ENCODE measurements around the gene SLC16A11. TPM values are rescaled to one million over a fixed set of nuclear protein-coding genes. Genes with fewer than 3 reads are reported as not detected.
"Not testable (repeated sequence)": the region's sequence is repeated elsewhere in the genome, so short reads cannot be mapped to it uniquely, and the experiment has no call there.

Gene SLC16A11
- total and polyA plus RNA-seq, 2 donors from 2014 or later, result 2.1 to 7.8 TPM

GRCh38 chr17:7060165-7060891 lies 16.4 kb upstream of the SLC16A11 start:
- no peaks in the 10 kb centered on the region for H3K27me3 ChIP-seq (ENCODE audit: control insufficient read depth, insufficient read depth, low read length)
- intact Hi-C loops (cut with DNase I), result no loop called here
- H3K9me3 ChIP-seq (ENCODE audit: control insufficient read depth in 2 of 3, insufficient read depth in 1 of 3, low read length in 3 of 3), result no peaks in the 10 kb centered on the region
- H3K27ac ChIP-seq (ENCODE audit: low read depth in 2 of 2, low read length in 2 of 2), result no peak overlapping the region
- FAIRE-seq (no peak), DNase-seq (no peak)
- H3K4me3 ChIP-seq (ENCODE audit: low read length in 3 of 3), result no peak overlapping the region
- no peak for TF ChIP-seq CTCF (IDR thresholded peaks at IDR 0.05; ENCODE audit: borderline replicate concordance, extremely low read depth, insufficient read depth)
- H3K4me1 ChIP-seq (ENCODE audit: control insufficient read depth in 2 of 3, insufficient read depth in 2 of 3, low read depth in 1 of 3, low read length in 3 of 3), result no peaks in the 10 kb centered on the region
- H3K9ac ChIP-seq (ENCODE audit: low read length in 3 of 3), result no peak overlapping the region
- no peaks in the 10 kb centered on the region for H3K36me3 ChIP-seq (ENCODE audit: control insufficient read depth in 2 of 3, insufficient read depth in 3 of 3, low read length in 3 of 3)

- no peak overlapping the region for H3K4me3 ChIP-seq (ENCODE audit: low read length in 3 of 3)
- H3K36me3 ChIP-seq (ENCODE audit: control insufficient read depth in 2 of 3, insufficient read depth in 3 of 3, low read length in 3 of 3), result no peaks in the 10 kb centered on the region
- no peaks in the 10 kb centered on the region for H3K9me3 ChIP-seq (ENCODE audit: control insufficient read depth in 2 of 3, insufficient read depth in 1 of 3, low read length in 3 of 3)
- no peak overlapping the region for H3K27ac ChIP-seq (ENCODE audit: low read depth in 2 of 2, low read length in 2 of 2)
- H3K9ac ChIP-seq (ENCODE audit: low read length in 3 of 3), result no peak overlapping the region
- H3K27me3 ChIP-seq (ENCODE audit: control insufficient read depth, insufficient read depth, low read length), result no peaks in the 10 kb centered on the region
- H3K4me1 ChIP-seq (ENCODE audit: control insufficient read depth in 2 of 3, insufficient read depth in 2 of 3, low read depth in 1 of 3, low read length in 3 of 3), result no peaks in the 10 kb centered on the region
- intact Hi-C loops (cut with DNase I), result no loop called here
- FAIRE-seq (no peak), DNase-seq (no peak)
- TF ChIP-seq CTCF (IDR thresholded peaks at IDR 0.05; ENCODE audit: borderline replicate concordance, extremely low read depth, insufficient read depth), result no peak
These were observed 15.0 kb upstream of the SLC16A11 start for GRCh38 chr17:7058831-7059447.

GRCh38 chr17:7056386-7056785 lies 12.5 kb upstream of the SLC16A11 start:
- no peaks in the 10 kb centered on the region for H3K27me3 ChIP-seq (ENCODE audit: control insufficient read depth, insufficient read depth, low read length)
- DNase-seq (no peak), FAIRE-seq (no peak)
- no peaks in the 10 kb centered on the region for H3K4me1 ChIP-seq (ENCODE audit: control insufficient read depth in 2 of 3, insufficient read depth in 2 of 3, low read depth in 1 of 3, low read length in 3 of 3)
- no peaks in the 10 kb centered on the region for H3K36me3 ChIP-seq (ENCODE audit: control insufficient read depth in 2 of 3, insufficient read depth in 3 of 3, low read length in 3 of 3)
- H3K9me3 ChIP-seq (ENCODE audit: control insufficient read depth in 2 of 3, insufficient read depth in 1 of 3, low read length in 3 of 3), result no peaks in the 10 kb centered on the region
- no peak overlapping the region for H3K27ac ChIP-seq (ENCODE audit: low read depth in 2 of 2, low read length in 2 of 2)
- no peak overlapping the region for H3K9ac ChIP-seq (ENCODE audit: low read length in 3 of 3)
- H3K4me3 ChIP-seq (ENCODE audit: low read length in 3 of 3), result no peak overlapping the region
- TF ChIP-seq CTCF (IDR thresholded peaks at IDR 0.05; ENCODE audit: borderline replicate concordance, extremely low read depth, insufficient read depth), result no peak
- intact Hi-C loops (cut with DNase I), result no loop called here

GRCh38 chr17:7050583-7050982 lies 6.7 kb upstream of the SLC16A11 start:
- FAIRE-seq; H3K27me3 ChIP-seq (ENCODE audit: control insufficient read depth, insufficient read depth, low read length): not testable (repeated sequence)

More at GRCh38 chr17:7050583-7050982, 6.7 kb upstream of the SLC16A11 start:
- H3K27ac ChIP-seq (ENCODE audit: low read depth in 2 of 2, low read length in 2 of 2); DNase-seq; H3K4me1 ChIP-seq (ENCODE audit: control insufficient read depth in 2 of 3, insufficient read depth in 2 of 3, low read depth in 1 of 3, low read length in 3 of 3); H3K9ac ChIP-seq (ENCODE audit: low read length in 3 of 3); H3K36me3 ChIP-seq (ENCODE audit: control insufficient read depth in 2 of 3, insufficient read depth in 3 of 3, low read length in 3 of 3); H3K4me3 ChIP-seq (ENCODE audit: low read length in 3 of 3); H3K9me3 ChIP-seq (ENCODE audit: control insufficient read depth in 2 of 3, insufficient read depth in 1 of 3, low read length in 3 of 3): not testable (repeated sequence)
- intact Hi-C loops (cut with DNase I), result loop anchor here (5.0 kb wide), 1 partner anchor 87 kb away; no protein-coding TSS in a partner anchor
